CD4-positive, alpha-beta T cell treated with Interleukin-21 for 1 hour (primary cell): Measurements from ENCODE around the gene GALK2.
"Not testable (repeated sequence)": the region's sequence is repeated elsewhere in the genome, so short reads cannot be mapped to it uniquely, and the experiment has no call there.

ENCODE experiments used
- DNase-seq: peaks from one replicate; pipeline ENCODE4 v3.0.0-alpha.2; 2020

Gene GALK2

GRCh38 chr15:49168016-49168415, 2.0 kb upstream of the GALK2 start:
- DNase-seq, result no peak

- no peak for DNase-seq
Measured at GRCh38 chr15:49171790-49172189, 1.7 kb downstream of the GALK2 start.

- DNase-seq, result no peak
Measured at GRCh38 chr15:49174902-49175301, 4.9 kb downstream of the GALK2 start.

GRCh38 chr15:49175582-49176397, 5.7 kb downstream of the GALK2 start:
- not testable (repeated sequence) for DNase-seq

- no peak for DNase-seq
Measured at GRCh38 chr15:49178497-49178896, 8.4 kb downstream of the GALK2 start.

- no peak for DNase-seq
Measured at GRCh38 chr15:49179433-49180190, 9.6 kb downstream of the GALK2 start.

GRCh38 chr15:49182128-49182527, 12.1 kb downstream of the GALK2 start:
- no peak for DNase-seq

- DNase-seq, result not testable (repeated sequence)
Measured at GRCh38 chr15:49183741-49184140, 13.7 kb downstream of the GALK2 start.

- DNase-seq, result no peak
Measured at GRCh38 chr15:49185473-49185872, 15.4 kb downstream of the GALK2 start.

- no peak for DNase-seq
Measured at GRCh38 chr15:49187549-49188245, 17.6 kb downstream of the GALK2 start.

- no peak for DNase-seq
Measured at GRCh38 chr15:49188933-49189332, 18.9 kb downstream of the GALK2 start.

GRCh38 chr15:49189631-49190030, 19.6 kb downstream of the GALK2 start:
- no peak for DNase-seq

GRCh38 chr15:49190586-49190985, 20.5 kb downstream of the GALK2 start:
- DNase-seq, result no peak

- no peak for DNase-seq
Measured at GRCh38 chr15:49191892-49192291, 21.8 kb downstream of the GALK2 start.

GRCh38 chr15:49196856-49197255, 26.8 kb downstream of the GALK2 start:
- DNase-seq, result no peak

GRCh38 chr15:49199666-49200065, 29.6 kb downstream of the GALK2 start:
- DNase-seq, result no peak

- DNase-seq, result no peak
Measured at GRCh38 chr15:49200347-49200746, 30.3 kb downstream of the GALK2 start.

GRCh38 chr15:49208102-49208501, 38.1 kb downstream of the GALK2 start:
- DNase-seq, result not testable (repeated sequence)

- DNase-seq, result no peak
Measured at GRCh38 chr15:49212897-49213296, 42.9 kb downstream of the GALK2 start.

GRCh38 chr15:49215768-49216739, 46.0 kb downstream of the GALK2 start:
- DNase-seq, result no peak

GRCh38 chr15:49223536-49224274, 53.7 kb downstream of the GALK2 start:
- no peak for DNase-seq
